ENCODE data around the gene VRK1.

- TF ChIP-seq, protein P1, sequence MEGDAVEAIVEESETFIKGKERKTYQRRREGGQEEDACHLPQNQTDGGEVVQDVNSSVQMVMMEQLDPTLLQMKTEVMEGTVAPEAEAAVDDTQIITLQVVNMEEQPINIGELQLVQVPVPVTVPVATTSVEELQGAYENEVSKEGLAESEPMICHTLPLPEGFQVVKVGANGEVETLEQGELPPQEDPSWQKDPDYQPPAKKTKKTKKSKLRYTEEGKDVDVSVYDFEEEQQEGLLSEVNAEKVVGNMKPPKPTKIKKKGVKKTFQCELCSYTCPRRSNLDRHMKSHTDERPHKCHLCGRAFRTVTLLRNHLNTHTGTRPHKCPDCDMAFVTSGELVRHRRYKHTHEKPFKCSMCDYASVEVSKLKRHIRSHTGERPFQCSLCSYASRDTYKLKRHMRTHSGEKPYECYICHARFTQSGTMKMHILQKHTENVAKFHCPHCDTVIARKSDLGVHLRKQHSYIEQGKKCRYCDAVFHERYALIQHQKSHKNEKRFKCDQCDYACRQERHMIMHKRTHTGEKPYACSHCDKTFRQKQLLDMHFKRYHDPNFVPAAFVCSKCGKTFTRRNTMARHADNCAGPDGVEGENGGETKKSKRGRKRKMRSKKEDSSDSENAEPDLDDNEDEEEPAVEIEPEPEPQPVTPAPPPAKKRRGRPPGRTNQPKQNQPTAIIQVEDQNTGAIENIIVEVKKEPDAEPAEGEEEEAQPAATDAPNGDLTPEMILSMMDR (IDR thresholded peaks at IDR 0.05), result no peak
- TF ChIP-seq EP300 (IDR thresholded peaks at IDR 0.05; ENCODE audit: low read depth), result no peak
- no peak for TF ChIP-seq POLR2A (IDR thresholded peaks at IDR 0.05)
- no peak for TF ChIP-seq POLR2AphosphoS5 (IDR thresholded peaks at IDR 0.05)
Measured at GRCh38 chr14:96920023-96920422, 122.8 kb downstream of the VRK1 start.

Measured in transverse colon (tissue), 4 donors.